ENCODE results near the gene MRPS27.

The MRPS27 gene

GRCh38 chr5:72222521-72222920 is 97.5 kb downstream of the MRPS27 start:
- TF ChIP-seq MYC (IDR thresholded peaks at IDR 0.05; ENCODE audit: low read depth, low read length) (no peak), MAX (IDR thresholded peaks at IDR 0.05; ENCODE audit: low read depth, low read length) (no peak), POLR2A (IDR thresholded peaks at IDR 0.05; ENCODE audit: extremely low read depth, insufficient read length) (no peak), CTCF (IDR thresholded peaks at IDR 0.05; ENCODE audit: low read depth, low read length) (no peak)
- H3K4me3 ChIP-seq (ENCODE audit: low read depth, low read length): no peak overlapping the region
- no peak for DNase-seq (ENCODE audit: low read depth)

GRCh38 chr5:72221541-72221940 is 98.5 kb downstream of the MRPS27 start:
- no peak overlapping the region for H3K4me3 ChIP-seq (ENCODE audit: low read depth, low read length)
- TF ChIP-seq MAX (IDR thresholded peaks at IDR 0.05; ENCODE audit: low read depth, low read length): no peak
- no peak for TF ChIP-seq POLR2A (IDR thresholded peaks at IDR 0.05; ENCODE audit: extremely low read depth, insufficient read length)
- no peak for TF ChIP-seq CTCF (IDR thresholded peaks at IDR 0.05; ENCODE audit: low read depth, low read length)
- no peak for TF ChIP-seq MYC (IDR thresholded peaks at IDR 0.05; ENCODE audit: low read depth, low read length)
- no peak for DNase-seq (ENCODE audit: low read depth)

GRCh38 chr5:72221099-72221498 is 98.9 kb downstream of the MRPS27 start:
- no peak for TF ChIP-seq MAX (IDR thresholded peaks at IDR 0.05; ENCODE audit: low read depth, low read length)
- DNase-seq (ENCODE audit: low read depth): no peak
- no peak overlapping the region for H3K4me3 ChIP-seq (ENCODE audit: low read depth, low read length)

GRCh38 chr5:72216756-72217155 is 103.3 kb downstream of the MRPS27 start:
- TF ChIP-seq POLR2A (IDR thresholded peaks at IDR 0.05; ENCODE audit: extremely low read depth, insufficient read length) (no peak), MAX (IDR thresholded peaks at IDR 0.05; ENCODE audit: low read depth, low read length) (no peak), CTCF (IDR thresholded peaks at IDR 0.05; ENCODE audit: low read depth, low read length) (no peak), MYC (IDR thresholded peaks at IDR 0.05; ENCODE audit: low read depth, low read length) (no peak)
- no peak overlapping the region for H3K4me3 ChIP-seq (ENCODE audit: low read depth, low read length)
- DNase-seq (ENCODE audit: low read depth): no peak

- DNase-seq (ENCODE audit: low read depth): no peak
- TF ChIP-seq CTCF (IDR thresholded peaks at IDR 0.05; ENCODE audit: low read depth, low read length) (no peak), MAX (IDR thresholded peaks at IDR 0.05; ENCODE audit: low read depth, low read length) (no peak), POLR2A (IDR thresholded peaks at IDR 0.05; ENCODE audit: extremely low read depth, insufficient read length) (no peak), MYC (IDR thresholded peaks at IDR 0.05; ENCODE audit: low read depth, low read length) (no peak)
- no peak overlapping the region for H3K4me3 ChIP-seq (ENCODE audit: low read depth, low read length)
Measured at GRCh38 chr5:72214168-72214567, 105.9 kb downstream of the MRPS27 start.

- TF ChIP-seq MYC (IDR thresholded peaks at IDR 0.05; ENCODE audit: low read depth, low read length) (no peak), MAX (IDR thresholded peaks at IDR 0.05; ENCODE audit: low read depth, low read length) (no peak), CTCF (IDR thresholded peaks at IDR 0.05; ENCODE audit: low read depth, low read length) (no peak), POLR2A (IDR thresholded peaks at IDR 0.05; ENCODE audit: extremely low read depth, insufficient read length) (no peak)
- no peak overlapping the region for H3K4me3 ChIP-seq (ENCODE audit: low read depth, low read length)
- no peak for DNase-seq (ENCODE audit: low read depth)
Measured at GRCh38 chr5:72213482-72213881, 106.6 kb downstream of the MRPS27 start.
